ENCODE data around the gene SPEF1. TPM values are rescaled to one million over a fixed set of nuclear protein-coding genes. Genes with fewer than 3 reads are reported as not detected.

The SPEF1 gene
- total RNA-seq, 1 experiment from 2014 or later, result not detected

DNA sequence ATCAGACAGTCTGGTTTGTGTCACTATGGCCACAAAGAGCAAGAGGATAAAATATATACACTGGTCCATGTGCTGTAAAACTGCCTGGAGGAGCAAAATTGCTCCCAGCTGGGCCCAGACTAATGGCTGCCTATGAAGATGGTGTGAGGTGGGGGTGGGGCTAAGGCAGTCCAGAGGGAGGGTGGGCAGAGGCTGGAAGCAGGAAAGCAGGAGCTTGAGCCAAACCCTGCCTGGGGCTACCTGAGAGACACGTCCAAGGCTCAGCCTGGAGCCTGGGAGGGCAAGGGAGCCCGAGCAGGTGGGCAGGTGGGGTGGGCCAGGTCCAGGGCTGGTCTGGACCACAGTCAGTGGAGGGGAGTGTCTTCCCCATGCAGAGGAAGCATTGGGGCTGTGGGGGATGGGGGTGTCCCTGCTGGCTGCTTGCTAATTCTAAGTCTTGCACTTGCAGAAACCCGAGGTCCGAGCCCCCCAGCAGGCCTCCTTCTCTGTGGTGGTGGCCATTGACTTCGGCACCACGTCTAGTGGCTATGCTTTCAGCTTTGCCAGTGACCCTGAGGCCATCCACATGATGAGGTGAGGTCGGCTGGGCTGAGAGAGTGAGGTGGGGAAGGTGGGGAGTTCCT, 39.3 kb downstream of the SPEF1 start:
- no peak for DNase-seq
- H3K36me3 Mint-ChIP-seq (ENCODE audit: insufficient read depth, unreplicated experiment), result no peaks in the 10 kb centered on the region
- no peaks in the 10 kb centered on the region for H3K36me3 ChIP-seq (ENCODE audit: control insufficient read depth, insufficient read depth, low read length)
- peaks cover 4% of the 10 kb centered on the region for H3K4me1 ChIP-seq
- peaks cover 26% of the 10 kb centered on the region for H3K4me1 Mint-ChIP-seq (ENCODE audit: low read depth, unreplicated experiment)
- no peak overlapping the region for H3K27ac Mint-ChIP-seq (ENCODE audit: unreplicated experiment)
- BruUV-seq (replicated peaks), result no TSS peak
- POLR2A ChIA-PET, result no interaction called here
- CTCF ChIA-PET, result interaction anchor here (1.0 kb wide), 1 partner anchor 8 kb away, joined by 5 read pairs; no protein-coding TSS in a partner anchor
- no peak overlapping the region for H3K4me3 ChIP-seq (ENCODE audit: low read depth, low read length)
- H3K9me3 Mint-ChIP-seq (ENCODE audit: unreplicated experiment), result no peaks in the 10 kb centered on the region
- intact Hi-C loops (cut with micrococcal nuclease; ENCODE audit: unreplicated experiment), result no loop called here
- no peaks in the 10 kb centered on the region for H3K9me3 ChIP-seq
- H3K4me3 Mint-ChIP-seq (ENCODE audit: unreplicated experiment), result no peak overlapping the region
- no peaks in the 10 kb centered on the region for H3K27me3 Mint-ChIP-seq (ENCODE audit: insufficient read depth, unreplicated experiment)
- TF ChIP-seq, protein P1, sequence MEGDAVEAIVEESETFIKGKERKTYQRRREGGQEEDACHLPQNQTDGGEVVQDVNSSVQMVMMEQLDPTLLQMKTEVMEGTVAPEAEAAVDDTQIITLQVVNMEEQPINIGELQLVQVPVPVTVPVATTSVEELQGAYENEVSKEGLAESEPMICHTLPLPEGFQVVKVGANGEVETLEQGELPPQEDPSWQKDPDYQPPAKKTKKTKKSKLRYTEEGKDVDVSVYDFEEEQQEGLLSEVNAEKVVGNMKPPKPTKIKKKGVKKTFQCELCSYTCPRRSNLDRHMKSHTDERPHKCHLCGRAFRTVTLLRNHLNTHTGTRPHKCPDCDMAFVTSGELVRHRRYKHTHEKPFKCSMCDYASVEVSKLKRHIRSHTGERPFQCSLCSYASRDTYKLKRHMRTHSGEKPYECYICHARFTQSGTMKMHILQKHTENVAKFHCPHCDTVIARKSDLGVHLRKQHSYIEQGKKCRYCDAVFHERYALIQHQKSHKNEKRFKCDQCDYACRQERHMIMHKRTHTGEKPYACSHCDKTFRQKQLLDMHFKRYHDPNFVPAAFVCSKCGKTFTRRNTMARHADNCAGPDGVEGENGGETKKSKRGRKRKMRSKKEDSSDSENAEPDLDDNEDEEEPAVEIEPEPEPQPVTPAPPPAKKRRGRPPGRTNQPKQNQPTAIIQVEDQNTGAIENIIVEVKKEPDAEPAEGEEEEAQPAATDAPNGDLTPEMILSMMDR (IDR thresholded peaks at IDR 0.05; ENCODE audit: insufficient read depth in 1 of 2, low read depth in 1 of 2, low read length in 1 of 2, severe bottlenecking in 1 of 2, unreplicated experiment in 1 of 2), result no peak
- no peaks in the 10 kb centered on the region for H3K27me3 ChIP-seq (replicated peaks; ENCODE audit: control insufficient read depth, insufficient read depth, low read length)

DNA sequence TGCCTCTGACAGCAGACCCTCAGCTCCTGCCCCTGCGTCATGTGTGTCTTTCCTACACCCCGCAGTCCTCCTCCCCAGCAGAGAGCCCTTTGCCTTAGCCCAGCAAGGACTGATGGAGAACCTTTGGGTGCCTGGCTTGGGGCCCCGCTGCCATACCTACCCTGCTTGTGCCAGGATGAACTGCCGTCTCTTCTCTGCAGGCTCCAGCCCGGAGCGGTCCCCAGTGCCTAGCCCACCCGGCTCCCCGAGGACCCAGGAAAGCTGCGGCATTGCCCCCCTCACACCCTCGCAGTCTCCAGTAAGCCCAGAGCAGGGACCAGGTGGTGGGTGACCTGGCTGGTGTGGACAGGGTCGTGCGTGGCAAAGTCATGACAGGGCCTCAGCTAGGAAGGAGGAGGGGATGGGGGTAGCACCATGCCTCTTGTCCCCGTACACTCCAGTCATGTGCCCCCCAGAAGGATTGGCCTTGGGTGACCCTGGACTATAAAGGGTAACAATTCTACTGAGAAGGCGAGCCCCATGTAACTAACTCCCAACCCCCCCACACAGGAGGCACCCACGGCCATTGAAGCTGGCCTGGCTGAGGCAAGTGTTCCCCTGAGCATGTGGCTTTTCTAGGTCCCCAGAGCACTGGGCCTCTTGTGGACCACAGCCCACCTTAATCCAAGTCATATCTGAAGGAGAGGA, 40.5 kb downstream of the SPEF1 start:
- H3K27ac Mint-ChIP-seq (ENCODE audit: unreplicated experiment), result no peak overlapping the region
- peaks cover 26% of the 10 kb centered on the region for H3K4me1 Mint-ChIP-seq (ENCODE audit: low read depth, unreplicated experiment)
- ChIA-PET CTCF (interaction anchor here (1.0 to 1.5 kb wide), 2 partner anchors 9 kb away, joined by 5 read pairs; no protein-coding TSS in a partner anchor), POLR2A (no interaction called here)
- no peaks in the 10 kb centered on the region for H3K9me3 Mint-ChIP-seq (ENCODE audit: unreplicated experiment)
- intact Hi-C loops (cut with micrococcal nuclease; ENCODE audit: unreplicated experiment), result no loop called here
- Histone ChIP-seq H3K27me3 (replicated peaks; ENCODE audit: control insufficient read depth, insufficient read depth, low read length) (no peaks in the 10 kb centered on the region), H3K4me3 (ENCODE audit: low read depth, low read length) (no peak overlapping the region), H3K36me3 (ENCODE audit: control insufficient read depth, insufficient read depth, low read length) (no peaks in the 10 kb centered on the region), H3K4me1 (peaks cover 5% of the 10 kb centered on the region), H3K9me3 (no peaks in the 10 kb centered on the region)
- no peaks in the 10 kb centered on the region for H3K27me3 Mint-ChIP-seq (ENCODE audit: insufficient read depth, unreplicated experiment)
- no TSS peak for BruUV-seq (replicated peaks)
- H3K36me3 Mint-ChIP-seq (ENCODE audit: insufficient read depth, unreplicated experiment), result no peaks in the 10 kb centered on the region
- TF ChIP-seq, protein P1 (IDR thresholded peaks at IDR 0.05; ENCODE audit: insufficient read depth in 1 of 2, low read depth in 1 of 2, low read length in 1 of 2, severe bottlenecking in 1 of 2, unreplicated experiment in 1 of 2), result no peak
- DNase-seq, result no peak
- H3K4me3 Mint-ChIP-seq (ENCODE audit: unreplicated experiment), result no peak overlapping the region

DNA sequence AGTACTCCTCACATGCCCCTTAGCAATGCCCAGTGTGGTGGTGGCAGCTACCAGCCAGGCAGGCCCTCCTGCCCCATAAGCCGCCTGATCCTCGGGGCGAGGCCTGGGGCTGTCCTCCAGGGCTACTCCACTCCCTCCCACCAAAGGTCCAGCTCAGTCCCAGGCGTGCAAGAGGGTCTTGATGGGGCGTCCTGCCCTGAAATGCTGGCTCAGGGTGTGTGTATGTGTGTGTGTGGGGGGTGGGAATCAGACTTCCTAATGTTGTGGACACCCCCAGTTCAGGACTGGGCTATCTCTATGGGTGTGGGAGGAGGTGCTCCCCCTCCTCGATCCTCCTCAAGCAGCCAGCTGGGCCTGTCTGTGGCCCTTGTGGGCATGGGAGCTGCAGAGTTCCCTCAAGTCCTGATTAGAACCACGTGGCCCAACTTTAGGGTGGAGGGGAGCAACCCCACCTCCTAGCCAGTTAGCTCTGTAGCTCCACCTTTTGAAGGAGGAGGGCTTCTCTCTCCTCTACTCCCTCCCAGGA, 41.3 kb downstream of the SPEF1 start:
- intact Hi-C loops (cut with micrococcal nuclease; ENCODE audit: unreplicated experiment), result no loop called here

More for the DNA sequence above, 41.3 kb downstream of the SPEF1 start:
- H3K27me3 ChIP-seq (replicated peaks; ENCODE audit: control insufficient read depth, insufficient read depth, low read length), result no peaks in the 10 kb centered on the region
- peaks cover 26% of the 10 kb centered on the region for H3K4me1 Mint-ChIP-seq (ENCODE audit: low read depth, unreplicated experiment)
- no peaks in the 10 kb centered on the region for H3K36me3 ChIP-seq (ENCODE audit: control insufficient read depth, insufficient read depth, low read length)
- H3K4me3 Mint-ChIP-seq (ENCODE audit: unreplicated experiment), result no peak overlapping the region
- no peak overlapping the region for H3K27ac Mint-ChIP-seq (ENCODE audit: unreplicated experiment)
- ChIA-PET POLR2A (no interaction called here), CTCF (interaction anchor here (1.5 kb wide), 1 partner anchor 10 kb away, joined by 5 read pairs; no protein-coding TSS in a partner anchor)
- no peaks in the 10 kb centered on the region for H3K9me3 Mint-ChIP-seq (ENCODE audit: unreplicated experiment)
- H3K4me1 ChIP-seq, result peaks cover 8% of the 10 kb centered on the region
- H3K27me3 Mint-ChIP-seq (ENCODE audit: insufficient read depth, unreplicated experiment), result no peaks in the 10 kb centered on the region
- no peak overlapping the region for H3K4me3 ChIP-seq (ENCODE audit: low read depth, low read length)
- TF ChIP-seq, protein P1 (IDR thresholded peaks at IDR 0.05; ENCODE audit: insufficient read depth in 1 of 2, low read depth in 1 of 2, low read length in 1 of 2, severe bottlenecking in 1 of 2, unreplicated experiment in 1 of 2), result no peak
- H3K9me3 ChIP-seq, result no peaks in the 10 kb centered on the region
- BruUV-seq (replicated peaks), result no TSS peak
- H3K36me3 Mint-ChIP-seq (ENCODE audit: insufficient read depth, unreplicated experiment), result no peaks in the 10 kb centered on the region
- no peak for DNase-seq

Measured in Caco-2 (cell line).